OCI-LY1 (cell line): Measurements from ENCODE around the gene EFNB1.

Source experiments
- CTCF ChIP-seq: fragments of 200-600 bp; sonication (generic), shearing (Covaris generic); IDR thresholded peaks from 2 replicates; pipeline ENCODE4 v1.5.1; 2017; ENCODE audit warnings: mild to moderate bottlenecking, antibody characterized with exemption, low read length, moderate library complexity, mixed read lengths
- EZH2 ChIP-seq: fragments of 200-600 bp; sonication (generic), shearing (Covaris generic); IDR thresholded peaks from 2 replicates; pipeline ENCODE4 v1.8.0; 2017; ENCODE audit warnings: borderline replicate concordance, mixed run types, mild to moderate bottlenecking, antibody characterized with exemption, low read length, moderate library complexity, mixed read lengths

GRCh38 chrX:68839771-68840170 is 10.9 kb downstream of the EFNB1 start:
- TF ChIP-seq CTCF = no peak
- no peak for TF ChIP-seq EZH2
